IMR-90 (cell line): ENCODE results near the gene AKT1S1. TPM values are rescaled to one million over a fixed set of nuclear protein-coding genes. Genes with fewer than 3 reads are reported as not detected.

Experiments used
- ATAC-seq: fragments of 200-7000 bp; cut with Tn5 transposase; 2 replicates; pipeline ENCODE4 v1.9.1; 2020; ENCODE audit warnings: low read depth, mild to moderate bottlenecking, moderate library complexity
- BruUV-seq: library from RNA; stranded (reverse); fragments of 400-500 nt; replicated peaks from 2 replicates; lab custom pipeline; 2021; lab: Mats Ljungman, UMichigan
- CTCF ChIA-PET: fragments of 300-600 bp; formaldehyde crosslinking; extraction: SDS; loops from one replicate; lab custom pipeline; 2021; ENCODE audit warnings: antibody characterized with exemption; lab: Yijun Ruan, JAX
- POLR2A ChIA-PET: fragments of 300-600 bp; sonication (Branson Sonifier 250); formaldehyde crosslinking; loops from one replicate; lab custom pipeline; 2022; ENCODE audit warnings: antibody characterized with exemption; ENCODE audit not compliant: unreplicated experiment; lab: Charles Lee
- DNase-seq: peaks from one replicate; pipeline ENCODE4 v3.0.0; 2013
- H2AFZ ChIP-seq: replicated peaks from 2 replicates; pipeline ENCODE3; 2013; ENCODE audit warnings: low read length, mild to moderate bottlenecking; ENCODE audit not compliant: poor library complexity
- H2AK5ac ChIP-seq: 2 replicates; pipeline ENCODE4 v1.6.1; 2013; ENCODE audit warnings: low read depth, low read length, inconsistent platforms
- H2AK9ac ChIP-seq: replicated peaks from 2 replicates; pipeline ENCODE3; 2013; ENCODE audit warnings: mild to moderate bottlenecking, low read depth, low read length, moderate library complexity; ENCODE audit not compliant: poor library complexity
- H2BK120ac ChIP-seq: 2 replicates; pipeline ENCODE4 v1.6.1; 2013; ENCODE audit warnings: low read depth, low read length, inconsistent platforms
- H2BK15ac ChIP-seq: 3 replicates; pipeline ENCODE4 v1.6.1; 2013; ENCODE audit warnings: low read depth, low read length, inconsistent platforms
- H2BK20ac ChIP-seq: 2 replicates; pipeline ENCODE4 v1.6.1; 2013; ENCODE audit warnings: low read depth, mild to moderate bottlenecking, inconsistent platforms, low read length, moderate library complexity
- H2BK5ac ChIP-seq: 2 replicates; pipeline ENCODE4 v1.6.1; 2013; ENCODE audit warnings: mild to moderate bottlenecking, low read depth, low read length, inconsistent platforms; ENCODE audit not compliant: poor library complexity, severe bottlenecking
- H3K14ac ChIP-seq: replicated peaks from 2 replicates; pipeline ENCODE4 v1.6.1; 2013; ENCODE audit warnings: low read depth, low read length, inconsistent platforms
- H3K18ac ChIP-seq: 2 replicates; pipeline ENCODE4 v1.6.1; 2013; ENCODE audit warnings: low read depth, low read length, control low read depth
- H3K23ac ChIP-seq: 2 replicates; pipeline ENCODE4 v1.6.1; 2013; ENCODE audit warnings: low read depth, low read length, inconsistent platforms
- H3K27ac ChIP-seq: 2 replicates; pipeline ENCODE4 v1.5.1; 2013; ENCODE audit warnings: mild to moderate bottlenecking, control low read depth, low read length; ENCODE audit not compliant: insufficient read depth
- H3K27me3 ChIP-seq: 2 replicates; pipeline ENCODE4 v1.6.1; 2013; ENCODE audit warnings: low read length; ENCODE audit not compliant: control insufficient read depth, insufficient read depth
- H3K36me3 ChIP-seq: 2 replicates; pipeline ENCODE4 v1.6.1; 2013; ENCODE audit warnings: low read length, mixed read lengths; ENCODE audit not compliant: control insufficient read depth, insufficient read depth
- H3K4ac ChIP-seq: 2 replicates; pipeline ENCODE4 v1.6.1; 2013; ENCODE audit warnings: low read depth, low read length, inconsistent platforms
- H3K4me1 ChIP-seq: 2 replicates; pipeline ENCODE4 v1.6.1; 2013; ENCODE audit warnings: low read length, mixed read lengths; ENCODE audit not compliant: control insufficient read depth, insufficient read depth
- H3K4me2 ChIP-seq: 2 replicates; pipeline ENCODE4 v1.6.1; 2013; ENCODE audit warnings: low read depth, mild to moderate bottlenecking, control low read depth, low read length, moderate library complexity
- H3K4me3 ChIP-seq: 2 replicates; pipeline ENCODE4 v1.5.1; 2013; ENCODE audit warnings: low read depth, mild to moderate bottlenecking, control low read depth, low read length, moderate library complexity; ENCODE audit not compliant: insufficient read depth
- H3K56ac ChIP-seq: 2 replicates; pipeline ENCODE4 v1.6.1; 2013; ENCODE audit warnings: low read length, inconsistent platforms; ENCODE audit not compliant: insufficient read depth; ENCODE audit errors: extremely low read depth
- H3K79me1 ChIP-seq, 2 experiments: 2 replicates each; pipeline ENCODE4 v1.6.1; 2013; ENCODE audit warnings: low read length in 2 of 2, inconsistent platforms in 1 of 2, low read depth in 1 of 2
- H3K9ac ChIP-seq: 2 replicates; pipeline ENCODE4 v1.6.1; 2013; ENCODE audit warnings: low read depth, low read length, control low read depth
- H3K9me1 ChIP-seq: 2 replicates; pipeline ENCODE4 v1.6.1; 2013; ENCODE audit warnings: low read length, inconsistent platforms; ENCODE audit not compliant: insufficient read depth
- H3K9me3 ChIP-seq: 2 replicates; pipeline ENCODE4 v1.6.1; 2013; ENCODE audit warnings: low read length; ENCODE audit not compliant: control insufficient read depth, insufficient read depth
- H4K20me1 ChIP-seq: 2 replicates; pipeline ENCODE4 v1.6.1; 2013; ENCODE audit warnings: low read length, inconsistent platforms; ENCODE audit not compliant: insufficient read depth
- H4K5ac ChIP-seq: 2 replicates; pipeline ENCODE4 v1.6.1; 2013; ENCODE audit warnings: mild to moderate bottlenecking, low read depth, low read length, control low read depth
- H4K8ac ChIP-seq, 2 experiments: 2 replicates each; pipeline ENCODE4 v1.6.1; 2013; ENCODE audit warnings: low read depth in 2 of 2, low read length in 2 of 2, control low read depth in 1 of 2, inconsistent platforms in 1 of 2
- H4K91ac ChIP-seq: 2 replicates; pipeline ENCODE4 v1.6.1; 2013; ENCODE audit warnings: low read depth, low read length, inconsistent platforms; ENCODE audit not compliant: insufficient read depth
- BHLHE40 ChIP-seq: fragments of 150-350 bp; IDR thresholded peaks from 2 replicates; pipeline ENCODE4 v1.6.1; 2016; ENCODE audit warnings: mild to moderate bottlenecking, low read depth, low read length
- CEBPB ChIP-seq: IDR thresholded peaks from 2 replicates; pipeline ENCODE4 v1.6.1; 2012; ENCODE audit warnings: low read depth, low read length, improper control_type of control experiment
- CHD1 ChIP-seq: IDR thresholded peaks from 2 replicates; pipeline ENCODE4 v1.6.1; 2012; ENCODE audit warnings: low read depth, low read length, improper control_type of control experiment
- NFE2L2 ChIP-seq: fragments of 150-350 bp; IDR thresholded peaks from 2 replicates; pipeline ENCODE4 v1.6.1; 2016; ENCODE audit warnings: low read depth, mild to moderate bottlenecking, low read length
- RAD21 ChIP-seq: IDR thresholded peaks from 2 replicates; pipeline ENCODE4 v1.6.1; 2012; ENCODE audit warnings: low read length, improper control_type of control experiment
- RCOR1 ChIP-seq: IDR thresholded peaks from 2 replicates; pipeline ENCODE4 v1.6.1; 2012; ENCODE audit warnings: mild to moderate bottlenecking, low read length, improper control_type of control experiment; ENCODE audit not compliant: insufficient replicate concordance
- RFX5 ChIP-seq: IDR thresholded peaks from 2 replicates; pipeline ENCODE4 v1.8.0; 2012; ENCODE audit warnings: low read depth, mild to moderate bottlenecking, low read length, moderate library complexity
- WGBS, 2 experiments: methylation state at CpG; one replicate each; pipeline versions ENCODE4 v1.1.5 to v1.1.7; 2013; ENCODE audit warnings: missing lambda C conversion rate in 2 of 2; ENCODE audit not compliant: insufficient read length in 1 of 2; ENCODE audit errors: extremely low coverage in 2 of 2; 5-methylcytosine and 5-hydroxymethylcytosine counted together
- dilution Hi-C: fragments of 300-500 bp; cut with HindIII; formaldehyde crosslinking; loops from one replicate; pipeline ENCODE4 v1.14.3; 2018; ENCODE audit warnings: low sequenced_read_pairs; ENCODE audit not compliant: unreplicated experiment
- in situ Hi-C: fragments of 300-500 bp; cut with MboI; formaldehyde crosslinking; loops from 3 replicates; pipeline ENCODE4 v1.14.3; 2019; ENCODE audit warnings: low sequenced_read_pairs, inconsistent platforms, mixed read lengths
- intact Hi-C: fragments of 100-400 bp; cut with micrococcal nuclease; formaldehyde crosslinking; loops from 2 replicates; pipeline ENCODE4 v1.10.0; 2022
- polyA plus RNA-seq, 3 experiments: library from polyadenylated mRNA; depleted of rRNA; stranded (reverse); fragments of >200 nt; gene quantifications; 2 replicates each; pipeline ENCODE4 v1.2.3, GENCODE V29; 2012; ENCODE audit warnings: low replicate concordance in 1 of 3
- total RNA-seq: library from RNA; depleted of rRNA; stranded (reverse); fragments of >200 nt; gene quantifications from 2 replicates; pipeline ENCODE4 v1.2.3, GENCODE V29; 2012
- TF ChIP-seq, protein P1 (sequence below): fragments of 150-350 bp; IDR thresholded peaks from 2 replicates; pipeline ENCODE4 v1.6.1; 2017; ENCODE audit warnings: mild to moderate bottlenecking, antibody characterized with exemption, low read length, low read depth
- TF ChIP-seq, protein P2 (sequence below): conservative IDR thresholded peaks from 2 replicates; pipeline ENCODE4 v1.5.1; 2012; ENCODE audit warnings: mild to moderate bottlenecking, low read depth, low read length, improper control_type of control experiment

The AKT1S1 gene
- total and polyA plus RNA-seq, 2 of the 4 experiments (the other 2 are of a cell fraction): 3.6 to 54.4 TPM

DNA sequence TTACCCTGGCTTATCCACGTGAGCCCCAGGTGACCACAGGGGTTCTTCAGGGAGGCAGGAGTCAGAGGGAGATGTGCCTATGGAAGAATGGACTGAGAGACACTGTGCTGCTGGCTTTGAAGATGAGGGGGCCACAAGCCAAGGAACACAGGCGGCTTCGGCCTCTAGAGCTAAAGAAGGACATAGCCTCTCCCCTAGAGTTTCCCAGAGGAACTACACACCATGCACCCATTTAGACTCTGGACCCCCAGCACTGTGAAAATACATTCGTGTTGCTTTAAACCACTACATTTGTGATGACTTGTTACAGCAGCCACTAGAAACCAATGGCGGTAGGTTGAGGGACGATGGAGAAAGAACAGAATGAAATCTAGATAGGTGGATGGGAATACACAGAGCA lies 38.1 kb upstream of the AKT1S1 start:
- Histone ChIP-seq H4K8ac (no peak overlapping the region), H2BK120ac (no peak overlapping the region), H3K23ac (no peak overlapping the region), H3K27me3 (no peaks in the 10 kb centered on the region), H3K27ac (no peak overlapping the region), H2AK9ac (no peak overlapping the region), H3K56ac (no peak overlapping the region), H3K4ac (no peak overlapping the region), H2AFZ (no peak overlapping the region), H3K4me1 (peaks cover 3% of the 10 kb centered on the region), H3K14ac (no peak overlapping the region), H2BK20ac (no peak overlapping the region), H3K36me3 (peaks cover 50% of the 10 kb centered on the region), H3K18ac (no peak overlapping the region), H3K79me1 (peaks cover 35 to 77% of the 10 kb centered on the region in 2 experiments), H3K9me1 (peaks cover 6% of the 10 kb centered on the region), H3K4me3 (no peak overlapping the region), H4K5ac (no peak overlapping the region), H2BK15ac (no peak overlapping the region), H2BK5ac (no peak overlapping the region), H3K9me3 (no peaks in the 10 kb centered on the region), H2AK5ac (no peak overlapping the region), H4K91ac (no peak overlapping the region), H3K4me2 (no peak overlapping the region), H3K9ac (no peak overlapping the region), H4K20me1 (peaks cover 30% of the 10 kb centered on the region)
- WGBS, 2 experiments: 100% methylated on average over 1 of the region's 6 CpGs; no CpG with 5 or more reads in 1 of the 2 experiments
- BruUV-seq: no TSS peak
- dilution Hi-C loops: no loop called here
- ChIA-PET CTCF (no interaction called here), POLR2A (no interaction called here)
- DNase-seq (no peak), ATAC-seq (no peak)
- TF ChIP-seq, protein P1, sequence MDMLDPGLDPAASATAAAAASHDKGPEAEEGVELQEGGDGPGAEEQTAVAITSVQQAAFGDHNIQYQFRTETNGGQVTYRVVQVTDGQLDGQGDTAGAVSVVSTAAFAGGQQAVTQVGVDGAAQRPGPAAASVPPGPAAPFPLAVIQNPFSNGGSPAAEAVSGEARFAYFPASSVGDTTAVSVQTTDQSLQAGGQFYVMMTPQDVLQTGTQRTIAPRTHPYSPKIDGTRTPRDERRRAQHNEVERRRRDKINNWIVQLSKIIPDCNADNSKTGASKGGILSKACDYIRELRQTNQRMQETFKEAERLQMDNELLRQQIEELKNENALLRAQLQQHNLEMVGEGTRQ: no peak
- TF ChIP-seq RCOR1 (no peak), RAD21 (no peak), CEBPB (no peak), NFE2L2 (no peak), RFX5 (no peak), CHD1 (no peak), BHLHE40 (no peak)
- TF ChIP-seq, protein P2, sequence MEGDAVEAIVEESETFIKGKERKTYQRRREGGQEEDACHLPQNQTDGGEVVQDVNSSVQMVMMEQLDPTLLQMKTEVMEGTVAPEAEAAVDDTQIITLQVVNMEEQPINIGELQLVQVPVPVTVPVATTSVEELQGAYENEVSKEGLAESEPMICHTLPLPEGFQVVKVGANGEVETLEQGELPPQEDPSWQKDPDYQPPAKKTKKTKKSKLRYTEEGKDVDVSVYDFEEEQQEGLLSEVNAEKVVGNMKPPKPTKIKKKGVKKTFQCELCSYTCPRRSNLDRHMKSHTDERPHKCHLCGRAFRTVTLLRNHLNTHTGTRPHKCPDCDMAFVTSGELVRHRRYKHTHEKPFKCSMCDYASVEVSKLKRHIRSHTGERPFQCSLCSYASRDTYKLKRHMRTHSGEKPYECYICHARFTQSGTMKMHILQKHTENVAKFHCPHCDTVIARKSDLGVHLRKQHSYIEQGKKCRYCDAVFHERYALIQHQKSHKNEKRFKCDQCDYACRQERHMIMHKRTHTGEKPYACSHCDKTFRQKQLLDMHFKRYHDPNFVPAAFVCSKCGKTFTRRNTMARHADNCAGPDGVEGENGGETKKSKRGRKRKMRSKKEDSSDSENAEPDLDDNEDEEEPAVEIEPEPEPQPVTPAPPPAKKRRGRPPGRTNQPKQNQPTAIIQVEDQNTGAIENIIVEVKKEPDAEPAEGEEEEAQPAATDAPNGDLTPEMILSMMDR: no peak
- in situ Hi-C loops: no loop called here
- intact Hi-C loops: no loop called here
